Neural crest cell (in vitro differentiated cells): ENCODE results near the gene RPGRIP1L. TPM values are rescaled to one million over a fixed set of nuclear protein-coding genes. Genes with fewer than 3 reads are reported as not detected.

Source experiments
- DNase-seq: peaks from one replicate; pipeline ENCODE4 v3.0.0; 2021; ENCODE audit warnings: low read depth, mixed read lengths, low spot score
- H3K27ac Mint-ChIP-seq: one replicate; pipeline ENCODE4 v1.8.0; 2021; ENCODE audit warnings: mild to moderate bottlenecking, mixed read lengths; ENCODE audit not compliant: unreplicated experiment
- H3K27me3 Mint-ChIP-seq: 2 replicates; pipeline ENCODE4 v1.8.0; 2021; ENCODE audit warnings: low read depth, mild to moderate bottlenecking, mixed read lengths
- H3K36me3 Mint-ChIP-seq: 2 replicates; pipeline ENCODE4 v1.8.0; 2021; ENCODE audit warnings: low read depth, mild to moderate bottlenecking, mixed read lengths
- H3K4me1 Mint-ChIP-seq: 2 replicates; pipeline ENCODE4 v1.8.0; 2021; ENCODE audit warnings: mixed read lengths
- H3K4me3 Mint-ChIP-seq: one replicate; pipeline ENCODE4 v1.8.0; 2021; ENCODE audit warnings: mild to moderate bottlenecking, mixed read lengths
- H3K9me3 Mint-ChIP-seq: 2 replicates; pipeline ENCODE4 v1.8.0; 2021; ENCODE audit warnings: mixed read lengths
- CTCF ChIP-seq: fragments of 200-600 bp; sonication (generic); conservative IDR thresholded peaks from 2 replicates; pipeline ENCODE4 v1.5.0; 2021; ENCODE audit warnings: antibody characterized with exemption, mild to moderate bottlenecking
- total RNA-seq: library from RNA; stranded (reverse); gene quantifications from 2 replicates; pipeline ENCODE4 v1.2.1, GENCODE V29; 2021

RPGRIP1L gene
- total RNA-seq, 1 donor from 2014 or later: 24.0 TPM

DNA sequence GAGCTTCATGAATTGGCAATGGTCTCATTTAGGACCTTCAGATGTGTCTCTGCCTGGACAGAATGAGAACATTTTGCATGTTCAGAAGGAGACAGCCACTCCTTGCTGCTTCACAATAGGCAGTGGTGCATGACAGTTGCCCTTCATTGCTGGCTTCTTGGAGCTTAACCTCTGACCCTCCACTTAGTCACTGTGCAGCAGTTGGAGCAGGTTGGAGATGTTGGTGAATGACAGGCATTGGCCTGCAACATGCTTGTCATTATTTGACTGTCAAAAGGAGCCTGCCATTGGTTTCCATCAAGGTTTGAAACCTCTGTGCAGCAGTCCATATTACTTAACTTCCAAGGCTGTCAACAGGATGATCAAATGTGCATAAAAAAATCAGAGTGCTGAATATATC, 23.0 kb upstream of the RPGRIP1L start:
- no peaks in the 10 kb centered on the region for H3K9me3 Mint-ChIP-seq
- DNase-seq: peak; percentile 8
- TF ChIP-seq CTCF: no peak
- H3K4me3 Mint-ChIP-seq: no peak overlapping the region
- peaks cover 32% of the 10 kb centered on the region for H3K4me1 Mint-ChIP-seq
- no peaks in the 10 kb centered on the region for H3K27me3 Mint-ChIP-seq
- no peaks in the 10 kb centered on the region for H3K36me3 Mint-ChIP-seq
- H3K27ac Mint-ChIP-seq: no peak overlapping the region

GRCh38 chr16:53721017-53721416, 17.4 kb upstream of the RPGRIP1L start:
- Mint-ChIP-seq H3K27me3 (no peaks in the 10 kb centered on the region), H3K4me3 (no peak overlapping the region), H3K4me1 (peaks cover 18% of the 10 kb centered on the region), H3K27ac (no peak overlapping the region), H3K36me3 (no peaks in the 10 kb centered on the region), H3K9me3 (no peaks in the 10 kb centered on the region)
- no peak for DNase-seq
- no peak for TF ChIP-seq CTCF

- no peaks in the 10 kb centered on the region for H3K9me3 Mint-ChIP-seq
- no peak for DNase-seq
- H3K4me1 Mint-ChIP-seq: peaks cover 12% of the 10 kb centered on the region
- H3K27ac Mint-ChIP-seq: no peak overlapping the region
- H3K36me3 Mint-ChIP-seq: no peaks in the 10 kb centered on the region
- TF ChIP-seq CTCF: no peak
- H3K27me3 Mint-ChIP-seq: no peaks in the 10 kb centered on the region
- no peak overlapping the region for H3K4me3 Mint-ChIP-seq
These were observed 13.9 kb upstream of the RPGRIP1L start for GRCh38 chr16:53717577-53717976.

GRCh38 chr16:53715023-53715384, 11.3 kb upstream of the RPGRIP1L start:
- Mint-ChIP-seq H3K27ac (no peak overlapping the region), H3K36me3 (no peaks in the 10 kb centered on the region), H3K9me3 (no peaks in the 10 kb centered on the region)

DNA sequence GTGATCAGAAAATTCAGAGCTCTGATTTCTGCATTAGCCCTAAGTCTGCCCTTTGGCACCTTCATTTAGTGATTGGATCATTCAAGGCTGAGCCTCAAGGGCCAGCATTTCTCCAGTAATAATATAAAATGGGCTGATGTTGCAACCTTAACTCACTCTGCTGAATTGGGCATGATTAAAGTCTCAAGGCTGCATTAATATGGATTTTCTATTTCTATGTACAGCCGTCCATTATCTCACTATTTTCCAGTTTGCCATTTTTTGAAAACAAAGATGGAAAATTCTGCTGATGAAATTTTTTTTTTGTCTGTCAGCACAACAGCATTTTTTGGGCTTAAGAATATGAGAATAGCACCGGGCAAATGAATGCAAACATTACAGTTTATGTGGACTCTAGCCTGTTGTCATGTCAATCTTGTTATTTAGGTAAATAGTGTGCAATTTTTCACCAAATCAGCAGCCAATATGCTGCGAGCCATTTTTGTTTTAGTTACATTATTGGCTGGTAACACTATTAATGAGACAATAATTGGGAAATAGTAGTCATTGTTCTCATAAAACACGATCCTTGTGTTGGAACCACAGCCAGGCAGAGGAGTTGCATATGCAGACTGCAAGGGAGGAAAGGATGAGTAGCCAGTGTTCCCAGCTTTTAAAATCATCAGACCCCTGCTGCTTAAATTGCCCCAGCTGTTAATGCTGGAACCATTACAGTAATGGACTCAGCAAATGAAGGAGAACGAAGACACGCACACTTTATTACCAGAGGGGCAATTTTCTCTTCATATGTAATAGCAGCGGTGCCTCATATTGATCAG, 10.8 kb upstream of the RPGRIP1L start:
- no peak overlapping the region for H3K27ac Mint-ChIP-seq
- no peak for TF ChIP-seq CTCF
- H3K4me1 Mint-ChIP-seq: peaks cover 12% of the 10 kb centered on the region
- no peaks in the 10 kb centered on the region for H3K27me3 Mint-ChIP-seq
- no peaks in the 10 kb centered on the region for H3K36me3 Mint-ChIP-seq
- H3K9me3 Mint-ChIP-seq: no peaks in the 10 kb centered on the region
- DNase-seq: no peak
- H3K4me3 Mint-ChIP-seq: no peak overlapping the region

More at GRCh38 chr16:53715023-53715384, 11.3 kb upstream of the RPGRIP1L start:
- TF ChIP-seq CTCF: no peak
- H3K4me1 Mint-ChIP-seq: peaks cover 12% of the 10 kb centered on the region
- no peak for DNase-seq
- no peak overlapping the region for H3K4me3 Mint-ChIP-seq
- no peaks in the 10 kb centered on the region for H3K27me3 Mint-ChIP-seq
